ENCODE measurements around the gene SLIT3.

The SLIT3 gene

DNA sequence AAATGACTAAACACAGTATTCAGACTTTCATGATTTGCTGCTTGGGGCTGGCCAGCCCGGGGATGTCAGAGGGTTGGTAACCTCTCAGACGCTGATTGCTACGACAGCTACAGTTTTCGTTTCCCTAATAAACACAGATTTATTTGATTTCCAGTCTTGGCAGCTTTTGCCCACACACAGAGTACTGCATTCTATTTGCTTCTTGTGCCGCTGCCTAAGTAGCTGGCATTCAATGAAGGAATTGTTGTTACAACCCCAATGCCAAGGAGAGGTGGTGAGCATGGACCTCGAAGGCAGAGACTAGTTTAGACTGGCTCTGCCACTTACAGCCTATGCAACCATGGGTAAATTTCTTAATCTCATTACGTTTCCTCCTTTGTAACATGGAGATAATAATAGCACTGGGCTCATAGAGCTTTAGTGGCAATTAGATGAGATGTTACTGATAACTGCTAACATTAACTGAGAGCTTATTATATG, 474.7 kb downstream of the SLIT3 start:
- peak; percentile 92 for DNase-seq (ENCODE audit: low read depth)
- TF ChIP-seq, protein P1, sequence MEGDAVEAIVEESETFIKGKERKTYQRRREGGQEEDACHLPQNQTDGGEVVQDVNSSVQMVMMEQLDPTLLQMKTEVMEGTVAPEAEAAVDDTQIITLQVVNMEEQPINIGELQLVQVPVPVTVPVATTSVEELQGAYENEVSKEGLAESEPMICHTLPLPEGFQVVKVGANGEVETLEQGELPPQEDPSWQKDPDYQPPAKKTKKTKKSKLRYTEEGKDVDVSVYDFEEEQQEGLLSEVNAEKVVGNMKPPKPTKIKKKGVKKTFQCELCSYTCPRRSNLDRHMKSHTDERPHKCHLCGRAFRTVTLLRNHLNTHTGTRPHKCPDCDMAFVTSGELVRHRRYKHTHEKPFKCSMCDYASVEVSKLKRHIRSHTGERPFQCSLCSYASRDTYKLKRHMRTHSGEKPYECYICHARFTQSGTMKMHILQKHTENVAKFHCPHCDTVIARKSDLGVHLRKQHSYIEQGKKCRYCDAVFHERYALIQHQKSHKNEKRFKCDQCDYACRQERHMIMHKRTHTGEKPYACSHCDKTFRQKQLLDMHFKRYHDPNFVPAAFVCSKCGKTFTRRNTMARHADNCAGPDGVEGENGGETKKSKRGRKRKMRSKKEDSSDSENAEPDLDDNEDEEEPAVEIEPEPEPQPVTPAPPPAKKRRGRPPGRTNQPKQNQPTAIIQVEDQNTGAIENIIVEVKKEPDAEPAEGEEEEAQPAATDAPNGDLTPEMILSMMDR (IDR thresholded peaks at IDR 0.05; ENCODE audit: control insufficient read depth, extremely low read depth, insufficient read depth) = no peak
- H3K4me3 ChIP-seq (ENCODE audit: low read depth, low read length) = no peak overlapping the region

DNA sequence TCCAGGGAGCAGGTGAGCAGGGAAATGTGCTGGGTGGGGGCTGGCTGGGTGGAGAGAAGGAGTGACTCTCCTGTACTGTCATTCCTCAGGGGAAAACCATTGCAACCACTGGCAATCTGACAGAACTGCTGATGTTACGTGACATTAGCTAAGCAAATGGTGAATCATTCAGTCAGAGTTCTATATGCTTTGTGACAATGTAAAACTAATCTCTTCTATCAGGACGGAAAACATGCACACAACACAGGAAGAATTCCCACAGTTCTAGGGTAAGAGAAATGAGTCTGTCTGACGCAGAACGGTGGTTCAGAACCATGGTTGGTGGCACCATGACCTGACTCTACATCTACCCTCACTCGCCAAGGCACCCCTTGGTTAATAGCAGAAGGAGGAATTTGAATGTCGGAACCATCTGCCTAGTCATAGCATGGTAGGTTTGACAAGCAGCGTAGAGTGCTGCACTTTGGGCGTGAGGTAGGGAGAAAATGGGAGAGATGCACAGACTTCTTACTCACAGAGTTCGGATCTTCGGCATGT, 478.1 kb downstream of the SLIT3 start:
- DNase-seq (ENCODE audit: low read depth) = no peak
- H3K4me3 ChIP-seq (ENCODE audit: low read depth, low read length) = no peak overlapping the region
- TF ChIP-seq, protein P1 (IDR thresholded peaks at IDR 0.05; ENCODE audit: control insufficient read depth, extremely low read depth, insufficient read depth) = no peak

- DNase-seq (ENCODE audit: low read depth) = no peak
- H3K4me3 ChIP-seq (ENCODE audit: low read depth, low read length) = no peak overlapping the region
- TF ChIP-seq, protein P1 (IDR thresholded peaks at IDR 0.05; ENCODE audit: control insufficient read depth, extremely low read depth, insufficient read depth) = no peak
Measured at GRCh38 chr5:168822248-168822744, 478.6 kb downstream of the SLIT3 start.

- DNase-seq (ENCODE audit: low read depth) = no peak
- no peak overlapping the region for H3K4me3 ChIP-seq (ENCODE audit: low read depth, low read length)
- TF ChIP-seq, protein P1 (IDR thresholded peaks at IDR 0.05; ENCODE audit: control insufficient read depth, extremely low read depth, insufficient read depth) = no peak
Measured at GRCh38 chr5:168820874-168821273, 480.1 kb downstream of the SLIT3 start.

- DNase-seq (ENCODE audit: low read depth) = no peak
- no peak overlapping the region for H3K4me3 ChIP-seq (ENCODE audit: low read depth, low read length)
- TF ChIP-seq, protein P1 (IDR thresholded peaks at IDR 0.05; ENCODE audit: control insufficient read depth, extremely low read depth, insufficient read depth) = no peak
Measured at GRCh38 chr5:168819004-168819621, 481.8 kb downstream of the SLIT3 start.

- H3K4me3 ChIP-seq (ENCODE audit: low read depth, low read length) = no peak overlapping the region
- TF ChIP-seq, protein P1 (IDR thresholded peaks at IDR 0.05; ENCODE audit: control insufficient read depth, extremely low read depth, insufficient read depth) = no peak
- no peak for DNase-seq (ENCODE audit: low read depth)
Measured at GRCh38 chr5:168818558-168818957, 482.4 kb downstream of the SLIT3 start.
